Keratinocyte (primary cell): Measurements from ENCODE around the gene CFLAR. TPM values are rescaled to one million over a fixed set of nuclear protein-coding genes. Genes with fewer than 3 reads are reported as not detected.

Experiments used
- DNase-seq: peaks from one replicate; pipeline ENCODE4 v3.0.0-alpha.2; 2011; ENCODE audit warnings: low read depth, missing footprints, low spot score
- FAIRE-seq: peaks from 2 replicates; lab custom pipeline; 2011; peaks lifted over from hg19 to GRCh38; lab: Jason Lieb, UNC
- H2AFZ ChIP-seq: 2 replicates; pipeline ENCODE4 v1.6.0; 2012; ENCODE audit warnings: low read length, control low read depth, inconsistent platforms; ENCODE audit not compliant: control insufficient read depth
- H3K27ac ChIP-seq: 2 replicates; pipeline ENCODE4 v1.5.1; 2011; ENCODE audit warnings: low read length; ENCODE audit not compliant: control insufficient read depth, insufficient read depth
- H3K27me3 ChIP-seq: 3 replicates; pipeline ENCODE4 v1.6.0; 2011; ENCODE audit warnings: low read length; ENCODE audit not compliant: control insufficient read depth, insufficient read depth; ENCODE audit errors: extremely low read depth
- H3K36me3 ChIP-seq, 2 experiments: 2 replicates in 1 of 2; 3 replicates in 1 of 2; pipeline ENCODE4 v1.5.1; 2011; ENCODE audit warnings: low read length in 2 of 2, mild to moderate bottlenecking in 1 of 2; ENCODE audit not compliant: control insufficient read depth in 2 of 2, insufficient read depth in 2 of 2; ENCODE audit errors: extremely low read depth in 1 of 2
- H3K4me1 ChIP-seq: 3 replicates; pipeline ENCODE4 v1.5.1; 2011; ENCODE audit warnings: low read length; ENCODE audit not compliant: control insufficient read depth, insufficient read depth; ENCODE audit errors: extremely low read depth
- H3K4me2 ChIP-seq: 3 replicates; pipeline ENCODE4 v1.6.0; 2011; ENCODE audit warnings: low read depth, low read length; ENCODE audit not compliant: control insufficient read depth, insufficient read depth; ENCODE audit errors: extremely low read depth
- H3K4me3 ChIP-seq, 3 experiments: fragments of 200-600 bp in 1 of 3; sonication (generic) in 1 of 3; 2 replicates in 2 of 3; 3 replicates in 1 of 3; pipeline ENCODE4 v1.5.1; 2011 to 2016; ENCODE audit warnings: low read length in 3 of 3, mild to moderate bottlenecking in 3 of 3, control low read depth in 2 of 3, inconsistent platforms in 1 of 3, low read depth in 1 of 3, mixed read lengths in 1 of 3, mixed run types in 1 of 3, moderate library complexity in 1 of 3; ENCODE audit not compliant: control insufficient read depth in 2 of 3, insufficient read depth in 2 of 3; ENCODE audit errors: extremely low read depth in 1 of 3
- H3K79me2 ChIP-seq: 2 replicates; pipeline ENCODE4 v1.6.0; 2012; ENCODE audit warnings: low read length; ENCODE audit not compliant: control insufficient read depth, insufficient read depth
- H3K9ac ChIP-seq: 3 replicates; pipeline ENCODE4 v1.6.0; 2011; ENCODE audit warnings: low read length; ENCODE audit not compliant: control insufficient read depth, insufficient read depth; ENCODE audit errors: extremely low read depth
- H3K9me1 ChIP-seq: 3 replicates; pipeline ENCODE4 v1.6.0; 2011; ENCODE audit warnings: low read length; ENCODE audit not compliant: control insufficient read depth, insufficient read depth; ENCODE audit errors: extremely low read depth
- H3K9me3 ChIP-seq: 2 replicates; pipeline ENCODE4 v1.5.1; 2012; ENCODE audit warnings: low read depth, low read length; ENCODE audit not compliant: control insufficient read depth
- H4K20me1 ChIP-seq: 3 replicates; pipeline ENCODE4 v1.6.0; 2011; ENCODE audit warnings: low read length; ENCODE audit not compliant: control insufficient read depth, insufficient read depth; ENCODE audit errors: extremely low read depth
- EZH2 ChIP-seq: IDR thresholded peaks from one replicate; pipeline ENCODE4 v1.6.1; 2012; ENCODE audit warnings: inconsistent platforms, mild to moderate bottlenecking, low read length, moderate library complexity
- dilution Hi-C: fragments of 300-500 bp; cut with MboI; formaldehyde crosslinking; loops from one replicate; pipeline ENCODE4 v1.7.0; 2020; ENCODE audit warnings: low sequenced_read_pairs; ENCODE audit not compliant: extremely low pct_ligation_motif_present
- polyA plus RNA-seq, 5 experiments: library from polyadenylated mRNA; depleted of rRNA in 3 of 5; stranded (reverse) in 3 of 5; stranded (forward) in 1 of 5; unstranded in 1 of 5; fragments of >200 nt; gene quantifications; 1 replicate in 1 of 5; 2 replicates in 3 of 5; 3 replicates in 1 of 5; pipeline versions ENCODE4 v1.2.1 to v1.2.3, GENCODE V29; 2011 to 2012; ENCODE audit warnings: missing spikeins in 2 of 5, low read depth in 1 of 5, low replicate concordance in 1 of 5
- TF ChIP-seq, protein P1 (sequence below), 3 experiments: IDR thresholded peaks in 1 of 3; conservative IDR thresholded peaks in 1 of 3; optimal IDR thresholded peaks in 1 of 3; 2 replicates in 2 of 3; 3 replicates in 1 of 3; pipeline versions ENCODE3 to v1.5.1; 2011; ENCODE audit warnings: low read length in 3 of 3, mild to moderate bottlenecking in 3 of 3, moderate library complexity in 2 of 3, control low read depth in 1 of 3, inconsistent platforms in 1 of 3; ENCODE audit not compliant: insufficient read depth in 2 of 3; ENCODE audit errors: extremely low read depth in 1 of 3

Gene CFLAR
- polyA plus RNA-seq, 1 donor (not counting 4 experiments of a cell fraction or from before 2014, with no cell fraction given) = 37.3 TPM

DNA sequence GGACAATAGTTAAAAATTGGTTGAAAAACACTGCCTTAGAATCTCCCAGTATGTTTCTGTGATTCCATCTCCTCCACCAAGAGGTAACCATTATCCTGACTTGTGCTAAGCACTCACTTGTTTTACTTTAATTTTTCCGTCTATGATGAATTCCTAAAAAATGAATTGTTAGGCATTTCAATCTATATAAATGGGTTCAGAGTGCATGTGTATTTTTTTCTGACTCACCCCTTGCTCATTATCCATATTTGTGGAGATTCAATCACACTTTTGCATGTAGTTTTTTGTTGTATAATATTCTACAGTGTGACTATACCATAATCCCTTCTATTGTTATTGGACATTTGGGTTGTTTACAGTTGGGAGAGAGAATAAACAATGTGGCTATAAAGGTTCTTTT lies 42.9 kb upstream of the CFLAR start:
- no peak overlapping the region for H3K9ac ChIP-seq
- FAIRE-seq (no peak), DNase-seq (no peak)
- H3K4me1 ChIP-seq = peaks cover 21% of the 10 kb centered on the region
- no peaks in the 10 kb centered on the region for H3K27me3 ChIP-seq
- no peaks in the 10 kb centered on the region for H4K20me1 ChIP-seq
- peak overlapping the region; percentile 78 to 97 (median 96) for H3K4me3 ChIP-seq
- H3K4me2 ChIP-seq = peak overlapping the region; percentile 76
- dilution Hi-C loops = no loop called here
- no peak overlapping the region for H3K27ac ChIP-seq
- H2AFZ ChIP-seq = no peak overlapping the region
- H3K9me1 ChIP-seq = no peaks in the 10 kb centered on the region
- H3K36me3 ChIP-seq = no peaks in the 10 kb centered on the region
- TF ChIP-seq EZH2 = no peak
- H3K9me3 ChIP-seq = no peaks in the 10 kb centered on the region
- peaks cover 66% of the 10 kb centered on the region for H3K79me2 ChIP-seq

DNA sequence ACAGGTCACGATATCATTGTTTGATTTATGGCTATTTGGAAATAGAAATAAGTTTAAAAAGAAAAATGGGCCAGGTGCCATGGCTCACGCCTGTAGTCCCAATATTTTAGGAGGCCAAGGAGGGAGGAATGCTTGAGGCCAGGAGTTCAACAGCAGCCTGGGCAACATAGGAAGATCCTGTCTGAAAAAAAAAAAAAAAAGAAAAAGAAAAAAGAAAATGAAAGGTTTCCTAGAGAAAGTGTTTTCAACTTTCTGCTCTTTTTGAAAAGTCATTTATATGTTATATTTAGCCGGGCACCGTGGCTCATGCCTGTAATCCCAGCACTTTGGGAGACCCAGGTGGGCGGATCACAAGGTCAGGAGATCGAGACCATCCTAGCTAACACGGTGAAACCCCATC lies 41.0 kb upstream of the CFLAR start:
- TF ChIP-seq, protein P1, sequence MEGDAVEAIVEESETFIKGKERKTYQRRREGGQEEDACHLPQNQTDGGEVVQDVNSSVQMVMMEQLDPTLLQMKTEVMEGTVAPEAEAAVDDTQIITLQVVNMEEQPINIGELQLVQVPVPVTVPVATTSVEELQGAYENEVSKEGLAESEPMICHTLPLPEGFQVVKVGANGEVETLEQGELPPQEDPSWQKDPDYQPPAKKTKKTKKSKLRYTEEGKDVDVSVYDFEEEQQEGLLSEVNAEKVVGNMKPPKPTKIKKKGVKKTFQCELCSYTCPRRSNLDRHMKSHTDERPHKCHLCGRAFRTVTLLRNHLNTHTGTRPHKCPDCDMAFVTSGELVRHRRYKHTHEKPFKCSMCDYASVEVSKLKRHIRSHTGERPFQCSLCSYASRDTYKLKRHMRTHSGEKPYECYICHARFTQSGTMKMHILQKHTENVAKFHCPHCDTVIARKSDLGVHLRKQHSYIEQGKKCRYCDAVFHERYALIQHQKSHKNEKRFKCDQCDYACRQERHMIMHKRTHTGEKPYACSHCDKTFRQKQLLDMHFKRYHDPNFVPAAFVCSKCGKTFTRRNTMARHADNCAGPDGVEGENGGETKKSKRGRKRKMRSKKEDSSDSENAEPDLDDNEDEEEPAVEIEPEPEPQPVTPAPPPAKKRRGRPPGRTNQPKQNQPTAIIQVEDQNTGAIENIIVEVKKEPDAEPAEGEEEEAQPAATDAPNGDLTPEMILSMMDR (optimal IDR thresholded peaks at IDR 0.05 in 1 of 3, IDR thresholded peaks at IDR 0.05 in 1 of 3, conservative IDR thresholded peaks at IDR 0.05 in 1 of 3; ENCODE audit: extremely low read depth in 1 of 3, insufficient read depth in 2 of 3, low read length in 3 of 3) = no peak
- TF ChIP-seq EZH2 = no peak
- no peak overlapping the region for H3K27ac ChIP-seq
- no peaks in the 10 kb centered on the region for H3K9me1 ChIP-seq
- no peak for FAIRE-seq
- dilution Hi-C loops = no loop called here
- peaks cover 13% of the 10 kb centered on the region for H3K4me1 ChIP-seq
- H2AFZ ChIP-seq = no peak overlapping the region
- H4K20me1 ChIP-seq = no peaks in the 10 kb centered on the region
- peaks cover 0 to 4% of the 10 kb centered on the region in 2 experiments for H3K36me3 ChIP-seq
- no peaks in the 10 kb centered on the region for H3K27me3 ChIP-seq
- DNase-seq = no peak
- no peak overlapping the region for H3K9ac ChIP-seq
- H3K4me3 ChIP-seq = no peak overlapping the region
- H3K9me3 ChIP-seq = no peaks in the 10 kb centered on the region
- peaks cover 50% of the 10 kb centered on the region for H3K79me2 ChIP-seq
- no peak overlapping the region for H3K4me2 ChIP-seq

DNA sequence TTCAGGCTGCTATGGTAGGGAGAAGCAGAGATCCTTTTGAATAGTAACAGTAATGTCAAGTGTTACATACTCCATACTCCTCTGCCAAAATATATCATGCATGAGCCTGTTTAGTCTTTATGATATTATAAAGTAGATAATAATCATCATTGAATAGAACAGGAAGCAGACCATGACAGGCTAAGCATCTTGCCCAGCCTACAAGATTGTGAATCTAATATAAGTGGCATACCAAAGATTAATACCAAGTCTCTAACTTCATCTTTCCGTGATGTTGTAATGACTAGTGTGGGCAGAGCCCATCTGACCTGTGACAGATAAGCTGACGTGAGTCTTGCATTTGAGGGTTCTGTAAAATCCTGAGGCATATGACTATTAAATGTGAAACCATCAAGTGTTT lies 31.1 kb upstream of the CFLAR start:
- H3K4me1 ChIP-seq = no peaks in the 10 kb centered on the region
- H3K4me3 ChIP-seq = no peak overlapping the region
- no peak overlapping the region for H3K27ac ChIP-seq
- no peak for FAIRE-seq
- H3K9me1 ChIP-seq = no peaks in the 10 kb centered on the region
- H3K9ac ChIP-seq = no peak overlapping the region
- DNase-seq = no peak
- peaks cover 2% of the 10 kb centered on the region for H3K79me2 ChIP-seq
- H4K20me1 ChIP-seq = no peaks in the 10 kb centered on the region
- H3K27me3 ChIP-seq = no peaks in the 10 kb centered on the region
- no peak overlapping the region for H3K4me2 ChIP-seq
- TF ChIP-seq, protein P1 (optimal IDR thresholded peaks at IDR 0.05 in 1 of 3, IDR thresholded peaks at IDR 0.05 in 1 of 3, conservative IDR thresholded peaks at IDR 0.05 in 1 of 3; ENCODE audit: extremely low read depth in 1 of 3, insufficient read depth in 2 of 3, low read length in 3 of 3) = no peak
- no peak for TF ChIP-seq EZH2
- dilution Hi-C loops = no loop called here
- H3K9me3 ChIP-seq = no peaks in the 10 kb centered on the region
- H2AFZ ChIP-seq = no peak overlapping the region
- peaks cover 5% of the 10 kb centered on the region in 2 experiments for H3K36me3 ChIP-seq
